H9 (cell line): ENCODE measurements around the gene WFDC10A. TPM values are rescaled to one million over a fixed set of nuclear protein-coding genes. Genes with fewer than 3 reads are reported as not detected.

ENCODE experiments used
- DNase-seq: peaks from one replicate; pipeline ENCODE4 v3.0.0-alpha.2; 2017
- H2AFZ ChIP-seq: one replicate; pipeline ENCODE4 v1.6.1; 2013; ENCODE audit warnings: mild to moderate bottlenecking, low read length, control low read depth, moderate library complexity
- H2AK5ac ChIP-seq: 2 replicates; pipeline ENCODE4 v1.6.1; 2013; ENCODE audit warnings: low read length, control low read depth, mixed read lengths; ENCODE audit not compliant: insufficient read length
- H2BK120ac ChIP-seq: one replicate; pipeline ENCODE4 v1.6.1; 2013; ENCODE audit warnings: low read depth, mild to moderate bottlenecking, low read length, control low read depth, inconsistent platforms; ENCODE audit not compliant: poor library complexity, severe bottlenecking
- H2BK12ac ChIP-seq: 2 replicates; pipeline ENCODE4 v1.6.1; 2013; ENCODE audit warnings: low read length, control low read depth, mixed read lengths, low read depth; ENCODE audit not compliant: insufficient read length
- H2BK15ac ChIP-seq: 2 replicates; pipeline ENCODE4 v1.6.1; 2013; ENCODE audit warnings: low read depth, low read length, control low read depth
- H2BK20ac ChIP-seq: one replicate; pipeline ENCODE4 v1.6.1; 2013; ENCODE audit warnings: low read depth, mild to moderate bottlenecking, low read length, control low read depth, inconsistent platforms; ENCODE audit not compliant: poor library complexity, severe bottlenecking
- H2BK5ac ChIP-seq: 2 replicates; pipeline ENCODE4 v1.6.1; 2013; ENCODE audit warnings: low read length, control low read depth, mixed read lengths; ENCODE audit not compliant: insufficient read length
- H3K14ac ChIP-seq: 2 replicates; pipeline ENCODE4 v1.6.1; 2013; ENCODE audit warnings: low read length, control low read depth; ENCODE audit not compliant: insufficient read depth
- H3K18ac ChIP-seq: 2 replicates; pipeline ENCODE4 v1.6.1; 2013; ENCODE audit warnings: low read depth, mild to moderate bottlenecking, mixed read lengths, low read length, control low read depth; ENCODE audit not compliant: insufficient read length
- H3K23ac ChIP-seq: 2 replicates; pipeline ENCODE4 v1.6.1; 2013; ENCODE audit warnings: low read length, control low read depth, mixed read lengths, low read depth; ENCODE audit not compliant: insufficient read length
- H3K23me2 ChIP-seq: 2 replicates; pipeline ENCODE4 v1.6.1; 2013; ENCODE audit warnings: low read depth, mild to moderate bottlenecking, mixed read lengths, low read length, control low read depth; ENCODE audit not compliant: insufficient read length, poor library complexity, severe bottlenecking
- H3K27ac ChIP-seq: 2 replicates; pipeline ENCODE4 v1.5.1; 2013; ENCODE audit warnings: low read length, control low read depth, mixed read lengths, low read depth; ENCODE audit not compliant: insufficient read length
- H3K27me3 ChIP-seq: 2 replicates; pipeline ENCODE4 v1.6.1; 2013; ENCODE audit warnings: low read length, control low read depth, inconsistent platforms; ENCODE audit not compliant: insufficient read depth
- H3K4ac ChIP-seq: 2 replicates; pipeline ENCODE4 v1.6.1; 2013; ENCODE audit warnings: low read depth, mild to moderate bottlenecking, control low read depth, inconsistent platforms, low read length, moderate library complexity
- H3K4me1 ChIP-seq: 2 replicates; pipeline ENCODE4 v1.6.1; 2013; ENCODE audit warnings: low read length, control low read depth, inconsistent platforms; ENCODE audit not compliant: insufficient read depth
- H3K4me2 ChIP-seq: 2 replicates; pipeline ENCODE4 v1.6.1; 2013; ENCODE audit warnings: low read length, control low read depth, mixed read lengths; ENCODE audit not compliant: insufficient read length, insufficient read depth
- H3K56ac ChIP-seq: 2 replicates; pipeline ENCODE4 v1.6.1; 2013; ENCODE audit warnings: low read depth, mild to moderate bottlenecking, mixed read lengths, low read length, control low read depth; ENCODE audit not compliant: insufficient read length
- H3K79me1 ChIP-seq: 2 replicates; pipeline ENCODE4 v1.6.1; 2013; ENCODE audit warnings: low read depth, mild to moderate bottlenecking, moderate library complexity, low read length, control low read depth, inconsistent platforms; ENCODE audit not compliant: insufficient read depth, poor library complexity, severe bottlenecking
- H3K79me2 ChIP-seq: 2 replicates; pipeline ENCODE4 v1.6.1; 2013; ENCODE audit warnings: low read length, control low read depth, inconsistent platforms; ENCODE audit not compliant: insufficient read depth
- H3K9ac ChIP-seq: 2 replicates; pipeline ENCODE4 v1.6.1; 2013; ENCODE audit warnings: low read length, control low read depth, mixed read lengths; ENCODE audit not compliant: insufficient read length; ENCODE audit errors: extremely low read depth
- H3K9me3 ChIP-seq: one replicate; pipeline ENCODE4 v1.6.1; 2013; ENCODE audit warnings: low read depth, low read length, inconsistent platforms; ENCODE audit not compliant: control insufficient read depth
- H3T11ph ChIP-seq: one replicate; pipeline ENCODE4 v1.6.1; 2013; ENCODE audit warnings: mild to moderate bottlenecking, low read length, control low read depth, inconsistent platforms
- H4K20me1 ChIP-seq: one replicate; pipeline ENCODE4 v1.6.1; 2013; ENCODE audit not compliant: control insufficient read depth, insufficient read length, insufficient read depth
- H4K5ac ChIP-seq: 2 replicates; pipeline ENCODE4 v1.6.1; 2013; ENCODE audit warnings: low read depth, mild to moderate bottlenecking, mixed read lengths, low read length, control low read depth; ENCODE audit not compliant: insufficient read length
- H4K8ac ChIP-seq: replicated peaks from 2 replicates; pipeline ENCODE4 v1.6.1; 2013; ENCODE audit warnings: low read length, control low read depth, mixed read lengths, low read depth; ENCODE audit not compliant: insufficient read length
- H4K91ac ChIP-seq: 2 replicates; pipeline ENCODE4 v1.6.1; 2013; ENCODE audit warnings: low read depth, mild to moderate bottlenecking, moderate library complexity, mixed read lengths, low read length, control low read depth; ENCODE audit not compliant: insufficient read length
- H3K27ac Mint-ChIP-seq, 3 experiments: 2 replicates in 2 of 3; 3 replicates in 1 of 3; pipeline ENCODE4 v1.8.0; 2020 to 2021; ENCODE audit warnings: mixed read lengths in 3 of 3, mild to moderate bottlenecking in 1 of 3, moderate library complexity in 1 of 3
- H3K27me3 Mint-ChIP-seq: 2 replicates; pipeline ENCODE4 v1.8.0; 2021; ENCODE audit warnings: low read depth, mild to moderate bottlenecking, moderate library complexity, mixed read lengths
- H3K36me3 Mint-ChIP-seq, 3 experiments: 2 replicates in 2 of 3; 3 replicates in 1 of 3; pipeline ENCODE4 v1.8.0; 2020 to 2021; ENCODE audit warnings: low read depth in 3 of 3, mixed read lengths in 3 of 3; ENCODE audit not compliant: insufficient read depth in 1 of 3
- H3K4me1 Mint-ChIP-seq, 2 experiments: 2 replicates each; pipeline ENCODE4 v1.8.0; 2020; ENCODE audit warnings: mixed read lengths in 2 of 2
- H3K4me3 Mint-ChIP-seq, 2 experiments: 2 replicates in 1 of 2; 3 replicates in 1 of 2; pipeline ENCODE4 v1.8.0; 2020 to 2021; ENCODE audit warnings: mild to moderate bottlenecking in 2 of 2, mixed read lengths in 2 of 2, moderate library complexity in 1 of 2
- H3K9me3 Mint-ChIP-seq, 2 experiments: 2 replicates in 1 of 2; 3 replicates in 1 of 2; pipeline ENCODE4 v1.8.0; 2020; ENCODE audit warnings: mild to moderate bottlenecking in 2 of 2, mixed read lengths in 2 of 2, moderate library complexity in 1 of 2
- WGBS: extraction: QIAGEN DNeasy Blood & Tissue Kit; methylation state at CpG from one replicate; pipeline ENCODE4 v1.1.7; 2013; ENCODE audit warnings: missing lambda C conversion rate, low lambda C conversion rate, mixed read lengths; ENCODE audit not compliant: insufficient read length; ENCODE audit errors: extremely low coverage; 5-methylcytosine and 5-hydroxymethylcytosine counted together
- total RNA-seq: library from RNA; stranded (reverse); gene quantifications from 2 replicates; pipeline ENCODE4 v1.2.1, GENCODE V29; 2021
- TF ChIP-seq, protein P1 (sequence below): fragments of 200-600 bp; sonication (generic); conservative IDR thresholded peaks from 3 replicates; pipeline ENCODE4 v1.8.0; 2021; ENCODE audit warnings: antibody characterized with exemption, mild to moderate bottlenecking

The WFDC10A gene
- total RNA-seq, 1 experiment from 2014 or later: not detected

GRCh38 chr20:45588800-45589199 is 40.7 kb upstream of the WFDC10A start:
- H2BK15ac ChIP-seq: no peak overlapping the region
- H3K9me3 ChIP-seq: no peaks in the 10 kb centered on the region
- H3K23me2 ChIP-seq: no peaks in the 10 kb centered on the region
- no peak overlapping the region for H3K9ac ChIP-seq
- no CpG with 5 or more reads among the region's 2 CpGs for WGBS
- H2AFZ ChIP-seq: no peak overlapping the region
- H2BK12ac ChIP-seq: no peak overlapping the region
- H3K79me2 ChIP-seq: no peaks in the 10 kb centered on the region
- DNase-seq: no peak
- H3K14ac ChIP-seq: no peak overlapping the region
- H3K4ac ChIP-seq: no peak overlapping the region
- no peaks in the 10 kb centered on the region for H3K79me1 ChIP-seq
- H4K8ac ChIP-seq: no peak overlapping the region
- no peak overlapping the region for H2AK5ac ChIP-seq
- no peak overlapping the region for H4K91ac ChIP-seq
- no peak overlapping the region for H3K27ac ChIP-seq
- no peak overlapping the region for H4K5ac ChIP-seq
- no peaks in the 10 kb centered on the region for H3K27me3 ChIP-seq
- no peaks in the 10 kb centered on the region for H4K20me1 ChIP-seq
- H3T11ph ChIP-seq: no peak overlapping the region
- Mint-ChIP-seq H3K4me3 (no peak overlapping the region), H3K4me1 (peaks cover 0 to under 1% of the 10 kb centered on the region in 2 experiments; a peak in 1 of 4 replicates), H3K27ac (peak overlapping the region in 1 of 3 experiments; percentile 53; a peak in 1 of 7 replicates), H3K9me3 (peaks cover 4 to 14% of the 10 kb centered on the region in 2 experiments; a peak in 4 of 5 replicates), H3K27me3 (no peaks in the 10 kb centered on the region), H3K36me3 (peaks cover 0 to 5% (median 4%) of the 10 kb centered on the region in 3 experiments; a peak in 4 of 7 replicates)
- H3K4me1 ChIP-seq: no peaks in the 10 kb centered on the region
- TF ChIP-seq, protein P1, sequence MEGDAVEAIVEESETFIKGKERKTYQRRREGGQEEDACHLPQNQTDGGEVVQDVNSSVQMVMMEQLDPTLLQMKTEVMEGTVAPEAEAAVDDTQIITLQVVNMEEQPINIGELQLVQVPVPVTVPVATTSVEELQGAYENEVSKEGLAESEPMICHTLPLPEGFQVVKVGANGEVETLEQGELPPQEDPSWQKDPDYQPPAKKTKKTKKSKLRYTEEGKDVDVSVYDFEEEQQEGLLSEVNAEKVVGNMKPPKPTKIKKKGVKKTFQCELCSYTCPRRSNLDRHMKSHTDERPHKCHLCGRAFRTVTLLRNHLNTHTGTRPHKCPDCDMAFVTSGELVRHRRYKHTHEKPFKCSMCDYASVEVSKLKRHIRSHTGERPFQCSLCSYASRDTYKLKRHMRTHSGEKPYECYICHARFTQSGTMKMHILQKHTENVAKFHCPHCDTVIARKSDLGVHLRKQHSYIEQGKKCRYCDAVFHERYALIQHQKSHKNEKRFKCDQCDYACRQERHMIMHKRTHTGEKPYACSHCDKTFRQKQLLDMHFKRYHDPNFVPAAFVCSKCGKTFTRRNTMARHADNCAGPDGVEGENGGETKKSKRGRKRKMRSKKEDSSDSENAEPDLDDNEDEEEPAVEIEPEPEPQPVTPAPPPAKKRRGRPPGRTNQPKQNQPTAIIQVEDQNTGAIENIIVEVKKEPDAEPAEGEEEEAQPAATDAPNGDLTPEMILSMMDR: no peak
- H3K18ac ChIP-seq: no peak overlapping the region
- H3K56ac ChIP-seq: no peak overlapping the region
- no peak overlapping the region for H2BK20ac ChIP-seq
- H3K4me2 ChIP-seq: no peak overlapping the region
- H3K23ac ChIP-seq: no peak overlapping the region
- H2BK120ac ChIP-seq: no peak overlapping the region
- H2BK5ac ChIP-seq: no peak overlapping the region
